ENCODE results near the gene CYSLTR1.

Gene CYSLTR1

GRCh38 chrX:78327370-78328086, at the start of gene CYSLTR1:
TSS of gene CYSLTR1 (minus strand) at chrX:78327611. CDS start at chrX:78273746, 53,865 bp downstream.
- TF ChIP-seq FOXM1 (IDR thresholded peaks at IDR 0.05; ENCODE audit: borderline replicate concordance, low read depth) (no peak), TAF1 (IDR thresholded peaks at IDR 0.05; ENCODE audit: low read depth) (no peak), NFIC (IDR thresholded peaks at IDR 0.05) (no peak), CEBPB (IDR thresholded peaks at IDR 0.05) (no peak), EP300 (IDR thresholded peaks at IDR 0.05; ENCODE audit: borderline replicate concordance) (no peak), RAD21 (IDR thresholded peaks at IDR 0.05; ENCODE audit: low read depth) (no peak), MAX (IDR thresholded peaks at IDR 0.05) (no peak), CREB1 (IDR thresholded peaks at IDR 0.05; ENCODE audit: low read depth) (no peak), ZBTB7A (IDR thresholded peaks at IDR 0.05; ENCODE audit: low read depth) (no peak), EGR1 (IDR thresholded peaks at IDR 0.05) (no peak), USF1 (IDR thresholded peaks at IDR 0.05) (no peak), YY1 (IDR thresholded peaks at IDR 0.05; ENCODE audit: low read depth) (no peak), TCF12 (IDR thresholded peaks at IDR 0.05; ENCODE audit: low read depth) (no peak), REST (IDR thresholded peaks at IDR 0.05; ENCODE audit: low read depth) (no peak), TEAD4 (IDR thresholded peaks at IDR 0.05) (no peak)

GRCh38 chrX:78377186-78377585, 49.8 kb upstream of the CYSLTR1 start:
- no peak for TF ChIP-seq TAF1 (IDR thresholded peaks at IDR 0.05; ENCODE audit: low read depth)
- no peak for TF ChIP-seq RAD21 (IDR thresholded peaks at IDR 0.05; ENCODE audit: low read depth)
- TF ChIP-seq EP300 (IDR thresholded peaks at IDR 0.05; ENCODE audit: borderline replicate concordance): no peak
- TF ChIP-seq CREB1 (IDR thresholded peaks at IDR 0.05; ENCODE audit: low read depth): no peak
- no peak for TF ChIP-seq NFIC (IDR thresholded peaks at IDR 0.05)
- TF ChIP-seq FOXM1 (IDR thresholded peaks at IDR 0.05; ENCODE audit: borderline replicate concordance, low read depth): no peak
- no peak for TF ChIP-seq TCF12 (IDR thresholded peaks at IDR 0.05; ENCODE audit: low read depth)
- no peak for TF ChIP-seq ZBTB7A (IDR thresholded peaks at IDR 0.05; ENCODE audit: low read depth)
- TF ChIP-seq USF1 (IDR thresholded peaks at IDR 0.05): no peak
- TF ChIP-seq REST (IDR thresholded peaks at IDR 0.05; ENCODE audit: low read depth): no peak
- TF ChIP-seq YY1 (IDR thresholded peaks at IDR 0.05; ENCODE audit: low read depth): no peak
- TF ChIP-seq MAX (IDR thresholded peaks at IDR 0.05): no peak
- TF ChIP-seq TEAD4 (IDR thresholded peaks at IDR 0.05): no peak
- no peak for TF ChIP-seq EGR1 (IDR thresholded peaks at IDR 0.05)

- TF ChIP-seq USF1 (IDR thresholded peaks at IDR 0.05): no peak
- TF ChIP-seq REST (IDR thresholded peaks at IDR 0.05; ENCODE audit: low read depth): no peak
These were observed 48.5 kb upstream of the CYSLTR1 start for GRCh38 chrX:78375894-78376293.

GRCh38 chrX:78366576-78366975, 39.2 kb upstream of the CYSLTR1 start:
- no peak for TF ChIP-seq FOXM1 (IDR thresholded peaks at IDR 0.05; ENCODE audit: borderline replicate concordance, low read depth)
- TF ChIP-seq CEBPB (IDR thresholded peaks at IDR 0.05): no peak
- TF ChIP-seq EP300 (IDR thresholded peaks at IDR 0.05; ENCODE audit: borderline replicate concordance): no peak
- no peak for TF ChIP-seq ZBTB7A (IDR thresholded peaks at IDR 0.05; ENCODE audit: low read depth)
- TF ChIP-seq CREB1 (IDR thresholded peaks at IDR 0.05; ENCODE audit: low read depth): no peak
